GM23248 (cell line): Measurements from ENCODE around the gene ANKH.

Source experiments
- EZH2 ChIP-seq: fragments of 200-600 bp; sonication (generic); IDR thresholded peaks from 2 replicates; pipeline ENCODE4 v1.6.1; 2018; ENCODE audit warnings: antibody characterized with exemption, mild to moderate bottlenecking; ENCODE audit not compliant: insufficient read depth, poor library complexity, severe bottlenecking
- EZH2phosphoT487 ChIP-seq: fragments of 200-600 bp; sonication (generic); IDR thresholded peaks from 2 replicates; pipeline ENCODE4 v1.6.1; 2018; ENCODE audit warnings: antibody characterized with exemption, moderate library complexity, mild to moderate bottlenecking, low read depth; ENCODE audit not compliant: insufficient read depth

- TF ChIP-seq EZH2phosphoT487 (no peak), EZH2 (no peak)
Observed at GRCh38 chr5:14810282-14810681, 61.3 kb downstream of the ANKH start.
